GM23338 (cell line): Measurements from ENCODE around the gene SPEM3.

Experiments used
- CREB1 ChIP-seq: fragments of 250-450 bp; sonication (Bioruptor Pico); IDR thresholded peaks from 2 replicates; pipeline ENCODE4 v1.5.0; 2020; ENCODE audit warnings: low read depth, mild to moderate bottlenecking, moderate library complexity
- CTCF ChIP-seq, 2 experiments: fragments of 200-600 bp in 1 of 2; sonication (generic) in 1 of 2; conservative IDR thresholded peaks; 2 replicates each; pipeline versions ENCODE4 v1.5.1 to v1.6.1; 2016 to 2017; ENCODE audit warnings: antibody characterized with exemption in 2 of 2, low read depth in 2 of 2, mild to moderate bottlenecking in 2 of 2, moderate library complexity in 1 of 2
- ETS1 ChIP-seq: IDR thresholded peaks from 2 replicates; pipeline ENCODE4 v1.6.1; 2016; ENCODE audit warnings: antibody characterized with exemption
- EZH2 ChIP-seq: fragments of 200-600 bp; sonication (generic); IDR thresholded peaks from one replicate; pipeline ENCODE4 v1.8.0; 2017; ENCODE audit warnings: antibody characterized with exemption, mild to moderate bottlenecking, low read depth; ENCODE audit not compliant: unreplicated experiment
- EZH2phosphoT487 ChIP-seq: fragments of 200-600 bp; sonication (generic); IDR thresholded peaks from one replicate; pipeline ENCODE4 v1.8.1; 2018; ENCODE audit warnings: antibody characterized with exemption; ENCODE audit not compliant: unreplicated experiment
- JUNB ChIP-seq: IDR thresholded peaks from one replicate; pipeline ENCODE4 v1.6.1; 2016; ENCODE audit warnings: antibody characterized with exemption; ENCODE audit not compliant: unreplicated experiment
- NANOG ChIP-seq: IDR thresholded peaks from 2 replicates; pipeline ENCODE4 v1.6.1; 2016; ENCODE audit warnings: antibody characterized with exemption, borderline replicate concordance
- POLR2AphosphoS5 ChIP-seq: IDR thresholded peaks from 2 replicates; pipeline ENCODE4 v1.6.1; 2016; ENCODE audit warnings: antibody characterized with exemption, low read depth
- REST ChIP-seq: IDR thresholded peaks from one replicate; pipeline ENCODE4 v1.6.1; 2018; ENCODE audit warnings: antibody characterized with exemption; ENCODE audit not compliant: unreplicated experiment
- ZNF114 ChIP-seq: fragments of 250-450 bp; sonication (Bioruptor Pico); IDR thresholded peaks from 2 replicates; pipeline ENCODE4 v1.5.0; 2020; ENCODE audit warnings: mild to moderate bottlenecking, moderate library complexity
- ZNF331 ChIP-seq: fragments of 250-450 bp; sonication (Bioruptor Pico); IDR thresholded peaks from 2 replicates; pipeline ENCODE4 v1.5.0; 2020; ENCODE audit warnings: low read depth, mild to moderate bottlenecking, moderate library complexity
- ZNF462 ChIP-seq: fragments of 250-450 bp; sonication (Bioruptor Pico); IDR thresholded peaks from 2 replicates; pipeline ENCODE4 v1.5.0; 2020; ENCODE audit warnings: mild to moderate bottlenecking, moderate library complexity

GRCh38 chr17:7382901-7383300 is 45.8 kb upstream of the SPEM3 start:
- no peak for TF ChIP-seq CTCF (conservative IDR thresholded peaks at IDR 0.05; ENCODE audit: low read depth in 2 of 2)
- no peak for TF ChIP-seq REST
- TF ChIP-seq EZH2, result no peak
- TF ChIP-seq EZH2phosphoT487, result no peak
- no peak for TF ChIP-seq POLR2AphosphoS5
- no peak for TF ChIP-seq NANOG
- no peak for TF ChIP-seq ZNF114
- TF ChIP-seq ZNF331, result no peak
- TF ChIP-seq ETS1, result no peak
- TF ChIP-seq JUNB, result no peak
- no peak for TF ChIP-seq CREB1
- no peak for TF ChIP-seq ZNF462 (CRISPR knock-in tag)
